ENCODE measurements around the gene AQP10.
A peak's percentile ranks its signal among the peaks of the same experiment; 100 is the strongest.

AQP10 gene

GRCh38 chr1:154324669-154325582 lies 4.0 kb downstream of the AQP10 start, which contains the start of gene ATP8B2:
ATP8B2 (plus strand) TSS chr1:154325525; CDS start chr1:154328142, 2,617 bp downstream.
- H3K4me3 ChIP-seq (replicated peaks; ENCODE audit: low read depth, low read length): peak within 1 kb of the TSS; percentile 86
- H3K27me3 ChIP-seq (replicated peaks; ENCODE audit: control insufficient read depth, insufficient read depth, low read length): no peaks in the 10 kb centered on the region; the same call in 1 of the 2 replicates
- TF ChIP-seq CTCF (IDR thresholded peaks at IDR 0.05; ENCODE audit: insufficient read depth, low read length, poor library complexity, severe bottlenecking): peak; percentile 96
- no peaks in the 10 kb centered on the region for H3K36me3 ChIP-seq (ENCODE audit: control insufficient read depth, insufficient read depth, low read length)
- DNase-seq (ENCODE audit: extremely low read depth, insufficient read length): peak; percentile 79

GRCh38 chr1:154325583-154326545 lies 5.0 kb downstream of the AQP10 start:
- peak; percentile 33 for TF ChIP-seq CTCF (IDR thresholded peaks at IDR 0.05; ENCODE audit: insufficient read depth, low read length, poor library complexity, severe bottlenecking)
- peak overlapping the region; percentile 86 for H3K4me3 ChIP-seq (replicated peaks; ENCODE audit: low read depth, low read length)
- 0 out of 2 replicates have a peak, but pooled peaks cover 2% of the 10 kb centered on the region for H3K36me3 ChIP-seq (ENCODE audit: control insufficient read depth, insufficient read depth, low read length)
- DNase-seq (ENCODE audit: extremely low read depth, insufficient read length): peak; percentile 41
- no peaks in the 10 kb centered on the region; the same call in 1 of the 2 replicates for H3K27me3 ChIP-seq (replicated peaks; ENCODE audit: control insufficient read depth, insufficient read depth, low read length)

- H3K4me3 ChIP-seq (replicated peaks; ENCODE audit: low read depth, low read length): peak overlapping the region; percentile 86
- H3K36me3 ChIP-seq (ENCODE audit: control insufficient read depth, insufficient read depth, low read length): peaks cover 2% of the 10 kb centered on the region; the same call in 1 of the 2 replicates
- H3K27me3 ChIP-seq (replicated peaks; ENCODE audit: control insufficient read depth, insufficient read depth, low read length): no peaks in the 10 kb centered on the region; the same call in 1 of the 2 replicates
- no peak for TF ChIP-seq CTCF (IDR thresholded peaks at IDR 0.05; ENCODE audit: insufficient read depth, low read length, poor library complexity, severe bottlenecking)
- DNase-seq (ENCODE audit: extremely low read depth, insufficient read length): no peak
Measured at GRCh38 chr1:154326546-154327465, 5.9 kb downstream of the AQP10 start.

- TF ChIP-seq CTCF (IDR thresholded peaks at IDR 0.05; ENCODE audit: insufficient read depth, low read length, poor library complexity, severe bottlenecking): no peak
- peaks cover 2% of the 10 kb centered on the region; the same call in 1 of the 2 replicates for H3K36me3 ChIP-seq (ENCODE audit: control insufficient read depth, insufficient read depth, low read length)
Measured at GRCh38 chr1:154327466-154328317, 6.8 kb downstream of the AQP10 start.

More at GRCh38 chr1:154327466-154328317, 6.8 kb downstream of the AQP10 start:
- H3K4me3 ChIP-seq (replicated peaks; ENCODE audit: low read depth, low read length): peak overlapping the region; percentile 64
- peak; percentile 35 for DNase-seq (ENCODE audit: extremely low read depth, insufficient read length)
- H3K27me3 ChIP-seq (replicated peaks; ENCODE audit: control insufficient read depth, insufficient read depth, low read length): no peaks in the 10 kb centered on the region; the same call in 1 of the 2 replicates
